Body of pancreas (tissue), 4 donors: ENCODE data around the gene TTC38. TPM values are rescaled to one million over a fixed set of nuclear protein-coding genes. Genes with fewer than 3 reads are reported as not detected.

Experiments
- ATAC-seq: fragments of 150-250 bp; one replicate; pipeline ENCODE4 v1.9.1; 2016
- DNase-seq, 4 donors: peaks; one replicate each; pipeline ENCODE4 v3.0.0-alpha.2; 2019
- H3K27ac ChIP-seq, 4 donors: fragments of 200-600 bp; sonication (generic); 1 replicate in 3 of 4; 2 replicates in 1 of 4; pipeline versions ENCODE4 v1.5.1 to v1.6.1; 2016 to 2019; ENCODE audit warnings: mild to moderate bottlenecking in 1 of 4, mixed read lengths in 1 of 4, moderate library complexity in 1 of 4
- H3K27me3 ChIP-seq, 2 donors: fragments of 200-600 bp; sonication (generic); one replicate each; pipeline ENCODE4 v1.6.0; 2016; ENCODE audit warnings: mild to moderate bottlenecking in 1 of 2
- H3K36me3 ChIP-seq, 2 donors: fragments of 200-600 bp; sonication (generic); replicated peaks in 1 of 2; 2 replicates each; pipeline ENCODE4 v1.5.1; 2016; ENCODE audit warnings: low read depth in 2 of 2; ENCODE audit not compliant: insufficient read depth in 1 of 2
- H3K4me1 ChIP-seq: fragments of 200-600 bp; sonication (generic); one replicate; pipeline ENCODE4 v1.6.0; 2016
- H3K4me3 ChIP-seq, 2 donors: fragments of 200-600 bp; sonication (generic); 1 replicate in 1 of 2; 2 replicates in 1 of 2; pipeline ENCODE4 v1.5.1; 2016 to 2019
- H3K9me3 ChIP-seq, 3 donors: fragments of 200-600 bp; sonication (generic); 1 replicate in 2 of 3; 2 replicates in 1 of 3; pipeline ENCODE4 v1.5.1; 2016
- CTCF ChIP-seq, 7 experiments: fragments of 450-650 bp in 4 of 7; fragments of 200-600 bp in 3 of 7; sonication (generic) in 3 of 7; IDR thresholded peaks; one replicate each; pipeline ENCODE4 v1.5.1; 2016 to 2019; ENCODE audit warnings: antibody characterized with exemption in 7 of 7
- POLR2A ChIP-seq, 3 donors: fragments of 450-650 bp; IDR thresholded peaks; one replicate each; pipeline ENCODE4 v1.6.1; 2016; ENCODE audit warnings: antibody characterized with exemption in 3 of 3, mild to moderate bottlenecking in 2 of 3
- WGBS, 2 donors: methylation state at CpG; one replicate each; pipeline ENCODE4 v1.1.5; 2017; 5-methylcytosine and 5-hydroxymethylcytosine counted together
- intact Hi-C: fragments of 100-400 bp; cut with DNase I; formaldehyde crosslinking; loops from one replicate; pipeline ENCODE4 v1.15.1; 2023
- total RNA-seq, 2 donors: library from RNA; depleted of rRNA; stranded (reverse); fragments of >200 nt; gene quantifications; one replicate each; pipeline ENCODE4 v1.1.0, GENCODE V29; 2016

Gene TTC38
- total RNA-seq, 2 donors from 2014 or later: 38.4 to 113 TPM

- no peaks in the 10 kb centered on the region for H3K9me3 ChIP-seq
- no peaks in the 10 kb centered on the region for H3K27me3 ChIP-seq
- no peak overlapping the region for H3K27ac ChIP-seq
- ATAC-seq (no peak), DNase-seq (no peak)
- peaks cover 20 to 54% of the 10 kb centered on the region in 2 donors for H3K36me3 ChIP-seq
- TF ChIP-seq POLR2A (IDR thresholded peaks at IDR 0.05) (no peak), CTCF (IDR thresholded peaks at IDR 0.05) (no peak)
- WGBS, 2 donors: 83 to 98% methylated on average over 11 to 18 of the region's 19 CpGs
- H3K4me3 ChIP-seq: no peak overlapping the region
- no peaks in the 10 kb centered on the region for H3K4me1 ChIP-seq
- intact Hi-C loops: no loop called here
These were observed 13.3 kb downstream of the TTC38 start for GRCh38 chr22:46280999-46281623.

GRCh38 chr22:46281866-46282678 lies 14.3 kb downstream of the TTC38 start:
- H3K9me3 ChIP-seq: no peaks in the 10 kb centered on the region
- TF ChIP-seq CTCF (IDR thresholded peaks at IDR 0.05) (no peak), POLR2A (IDR thresholded peaks at IDR 0.05) (no peak)
- H3K27ac ChIP-seq: no peak overlapping the region
- peaks cover 7% of the 10 kb centered on the region for H3K4me1 ChIP-seq
- peaks cover 19 to 51% of the 10 kb centered on the region in 2 donors for H3K36me3 ChIP-seq
- WGBS, 2 donors: 97% methylated on average over 9 to 12 of the region's 13 CpGs
- no peaks in the 10 kb centered on the region for H3K27me3 ChIP-seq
- intact Hi-C loops: no loop called here
- ATAC-seq: no peak
- no peak for DNase-seq
- H3K4me3 ChIP-seq: no peak overlapping the region

GRCh38 chr22:46286006-46286405 lies 18.2 kb downstream of the TTC38 start:
- intact Hi-C loops: no loop called here
- H3K9me3 ChIP-seq: no peaks in the 10 kb centered on the region
- H3K4me3 ChIP-seq: no peak overlapping the region
- H3K27ac ChIP-seq: no peak overlapping the region
- no peak for ATAC-seq
- H3K4me1 ChIP-seq: peaks cover 17% of the 10 kb centered on the region
- no peaks in the 10 kb centered on the region for H3K27me3 ChIP-seq
- DNase-seq: no peak
- H3K36me3 ChIP-seq: peaks cover 5 to 24% of the 10 kb centered on the region in 2 donors
- 89 to 95% methylated on average over 3 of the region's 3 CpGs for WGBS, 2 donors
- TF ChIP-seq CTCF (IDR thresholded peaks at IDR 0.05) (no peak), POLR2A (IDR thresholded peaks at IDR 0.05) (no peak)

GRCh38 chr22:46286941-46287872 lies 19.4 kb downstream of the TTC38 start:
- intact Hi-C loops: no loop called here
- Histone ChIP-seq H3K36me3 (peaks cover 2 to 17% of the 10 kb centered on the region in 2 donors), H3K9me3 (no peaks in the 10 kb centered on the region), H3K4me3 (no peak overlapping the region), H3K27me3 (no peaks in the 10 kb centered on the region), H3K4me1 (peaks cover 17% of the 10 kb centered on the region), H3K27ac (peak overlapping the region in 3 of 4 donors; percentile 71 to 80 (median 77))
- ATAC-seq (peak; percentile 90), DNase-seq (peak; percentile 78 to 92 (median 86))
- TF ChIP-seq POLR2A (IDR thresholded peaks at IDR 0.05) (no peak), CTCF (IDR thresholded peaks at IDR 0.05) (peak in 3 of 7 experiments; percentile 13 to 48 (median 15))
- 49 to 56% methylated on average over 9 to 15 of the region's 15 CpGs for WGBS, 2 donors
